PFSK-1 (cell line): Measurements from ENCODE around the gene ST8SIA5.

Experiments
- FOXP2 ChIP-seq: optimal IDR thresholded peaks from 2 replicates; pipeline ENCODE3; 2011; ENCODE audit warnings: borderline replicate concordance, control low read depth, inconsistent platforms; ENCODE audit not compliant: insufficient read depth; ENCODE audit errors: extremely low read length, extremely low read depth
- POLR2AphosphoS5 ChIP-seq: IDR thresholded peaks from 2 replicates; pipeline ENCODE4 v1.6.1; 2012; ENCODE audit warnings: low read depth, mild to moderate bottlenecking, control low read depth, low read length, moderate library complexity
- REST ChIP-seq, 2 experiments: IDR thresholded peaks; 2 replicates each; pipeline versions ENCODE4 v1.6.1 to v1.8.0; 2011 to 2012; ENCODE audit warnings: low read depth in 2 of 2, low read length in 2 of 2, control low read depth in 1 of 2, inconsistent platforms in 1 of 2, mild to moderate bottlenecking in 1 of 2, moderate library complexity in 1 of 2; ENCODE audit not compliant: insufficient read depth in 1 of 2
- SIN3A ChIP-seq: IDR thresholded peaks from 2 replicates; pipeline ENCODE4 v1.6.1; 2012; ENCODE audit warnings: mild to moderate bottlenecking, low read length, moderate library complexity, borderline replicate concordance; ENCODE audit not compliant: insufficient read depth
- TAF1 ChIP-seq: IDR thresholded peaks from 2 replicates; pipeline ENCODE4 v1.6.1; 2012; ENCODE audit warnings: low read length, control low read depth, borderline replicate concordance; ENCODE audit not compliant: insufficient read depth

ST8SIA5 gene

GRCh38 chr18:46720092-46720491 is 36.8 kb downstream of the ST8SIA5 start:
- TF ChIP-seq SIN3A (no peak), REST (IDR thresholded peaks at IDR 0.05; ENCODE audit: insufficient read depth in 1 of 2, low read depth in 2 of 2, low read length in 2 of 2) (no peak), POLR2AphosphoS5 (no peak), TAF1 (no peak), FOXP2 (no peak)

DNA sequence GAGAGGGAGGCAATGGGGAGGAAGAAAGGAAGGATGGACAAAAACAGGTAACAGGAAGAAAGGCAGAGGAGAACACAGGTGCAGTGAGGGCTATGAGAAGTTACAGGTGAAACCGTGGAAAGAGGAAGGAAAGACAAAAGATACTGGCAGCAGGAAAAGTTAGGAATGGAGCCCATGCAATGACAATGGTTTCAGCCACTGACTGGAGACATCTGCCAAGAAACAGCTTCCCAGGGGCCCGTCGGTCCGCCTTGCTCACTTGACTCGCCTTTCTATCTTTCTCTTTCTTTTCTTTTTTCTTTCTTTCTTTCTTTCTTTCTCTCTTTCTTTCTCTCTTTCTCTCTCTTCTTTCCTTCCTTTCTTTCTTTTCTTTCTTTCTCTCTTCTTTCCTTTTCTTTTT is 37.5 kb downstream of the ST8SIA5 start:
- TF ChIP-seq SIN3A (no peak), REST (IDR thresholded peaks at IDR 0.05; ENCODE audit: insufficient read depth in 1 of 2, low read depth in 2 of 2, low read length in 2 of 2) (no peak), FOXP2 (no peak), TAF1 (no peak), POLR2AphosphoS5 (no peak)

GRCh38 chr18:46718501-46719341 is 38.1 kb downstream of the ST8SIA5 start:
- 0 out of 4 replicates have a peak, but pooled peaks of 1 of the 2 experiments have one; percentile 14 for TF ChIP-seq REST (IDR thresholded peaks at IDR 0.05; ENCODE audit: insufficient read depth in 1 of 2, low read depth in 2 of 2, low read length in 2 of 2)
- TF ChIP-seq TAF1: no peak

- no peak for TF ChIP-seq REST (IDR thresholded peaks at IDR 0.05; ENCODE audit: insufficient read depth in 1 of 2, low read depth in 2 of 2, low read length in 2 of 2)
- TF ChIP-seq FOXP2: no peak
- no peak for TF ChIP-seq SIN3A
- no peak for TF ChIP-seq TAF1
- TF ChIP-seq POLR2AphosphoS5: no peak
Observed at GRCh38 chr18:46716827-46717226, 40.0 kb downstream of the ST8SIA5 start.

DNA sequence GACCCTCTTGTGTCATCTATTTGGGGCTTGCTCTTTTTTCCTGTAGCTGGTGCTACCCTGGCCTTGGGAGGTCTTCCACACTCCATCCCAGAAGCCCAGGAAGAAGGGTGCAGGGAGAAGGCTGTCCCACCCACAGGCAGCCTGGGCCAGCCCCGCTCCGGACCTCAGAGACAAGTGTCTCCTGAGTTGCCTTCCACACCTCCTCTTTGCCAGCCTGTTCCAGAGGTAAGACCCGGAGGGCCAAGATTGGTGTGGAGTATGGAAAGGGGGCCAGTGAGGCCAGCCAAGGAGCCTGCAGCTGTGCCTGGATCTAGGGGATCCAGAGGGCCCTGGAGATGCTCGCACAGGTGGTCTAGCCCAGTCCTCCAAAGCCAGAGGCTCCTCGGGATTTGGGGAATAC is 40.5 kb downstream of the ST8SIA5 start:
- no peak for TF ChIP-seq SIN3A
- TF ChIP-seq FOXP2: no peak
- TF ChIP-seq POLR2AphosphoS5: no peak
- no peak for TF ChIP-seq TAF1
- no peak for TF ChIP-seq REST (IDR thresholded peaks at IDR 0.05; ENCODE audit: insufficient read depth in 1 of 2, low read depth in 2 of 2, low read length in 2 of 2)
